HepG2 (cell line): ENCODE data around the gene NAALADL1. TPM values are rescaled to one million over a fixed set of nuclear protein-coding genes. Genes with fewer than 3 reads are reported as not detected.

Experiments
- ATAC-seq: fragments of 200-7000 bp; cut with Tn5 transposase; 3 replicates; pipeline ENCODE4 v1.9.1; 2020; ENCODE audit warnings: mild to moderate bottlenecking, moderate library complexity
- BruUV-seq: library from RNA; stranded (reverse); fragments of 400-500 nt; replicated peaks from 2 replicates; lab custom pipeline; 2021; lab: Mats Ljungman, UMichigan
- CTCF ChIA-PET: fragments of 300-600 bp; formaldehyde crosslinking; extraction: SDS; loops from one replicate; lab custom pipeline; 2021; ENCODE audit warnings: low total read pairs, inconsistent platforms, low intra/inter-chr PET ratio; lab: Yijun Ruan, JAX
- POLR2A ChIA-PET: fragments of 350-600 bp; sonication (Branson Sonifier 250); formaldehyde crosslinking; loops from one replicate; lab custom pipeline; 2020; ENCODE audit warnings: antibody characterized with exemption, inconsistent platforms; lab: Yijun Ruan, JAX
- DNase-seq: peaks from one replicate; pipeline ENCODE4 v3.0.0-alpha.2; 2015; ENCODE audit warnings: low spot score
- FAIRE-seq: peaks from 3 replicates; lab custom pipeline; 2011; peaks lifted over from hg19 to GRCh38; lab: Jason Lieb, UNC
- H2AFZ ChIP-seq: one replicate; pipeline ENCODE4 v1.6.1; 2011; ENCODE audit warnings: low read length, inconsistent platforms
- H3K27ac ChIP-seq: fragments of 300-600 bp; 3 replicates; pipeline ENCODE4 v1.8.0; 2011; ENCODE audit warnings: mixed run types, mild to moderate bottlenecking, mixed read lengths, low read length, inconsistent platforms; ENCODE audit not compliant: insufficient read depth; ENCODE audit errors: extremely low read length
- H3K27me3 ChIP-seq, 2 experiments: fragments of 200-600 bp in 1 of 2; 2 replicates in 1 of 2; 3 replicates in 1 of 2; pipeline versions ENCODE4 v1.6.0 to v1.8.0; 2011; ENCODE audit warnings: low read length in 2 of 2, mild to moderate bottlenecking in 2 of 2, moderate library complexity in 2 of 2, inconsistent platforms in 1 of 2; ENCODE audit not compliant: insufficient read depth in 2 of 2, control insufficient read depth in 1 of 2
- H3K36me3 ChIP-seq, 2 experiments: fragments of 200-600 bp in 1 of 2; replicated peaks in 1 of 2; 2 replicates in 1 of 2; 3 replicates in 1 of 2; pipeline versions ENCODE4 v1.5.1 to v1.8.0; 2011; ENCODE audit warnings: low read length in 2 of 2, inconsistent platforms in 1 of 2; ENCODE audit not compliant: insufficient read depth in 2 of 2, control insufficient read depth in 1 of 2
- H3K4me1 ChIP-seq: 2 replicates; pipeline ENCODE4 v1.5.1; 2012; ENCODE audit warnings: low read length, inconsistent platforms; ENCODE audit not compliant: insufficient read depth
- H3K4me2 ChIP-seq: 2 replicates; pipeline ENCODE4 v1.6.0; 2011; ENCODE audit warnings: low read depth, low read length, inconsistent platforms
- H3K4me3 ChIP-seq, 3 experiments: fragments of 200-600 bp in 1 of 3; sonication (generic), shearing (Covaris generic) in 1 of 3; replicated peaks in 1 of 3; 2 replicates each; pipeline ENCODE4 v1.5.1; 2011 to 2016; ENCODE audit warnings: low read length in 3 of 3, inconsistent platforms in 2 of 3, low read depth in 2 of 3, mild to moderate bottlenecking in 2 of 3, control low read depth in 1 of 3, mixed read lengths in 1 of 3; ENCODE audit not compliant: insufficient read depth in 1 of 3
- H3K79me2 ChIP-seq: one replicate; pipeline ENCODE4 v1.6.1; 2011; ENCODE audit warnings: low read length, inconsistent platforms; ENCODE audit not compliant: insufficient read depth
- H3K9ac ChIP-seq: 2 replicates; pipeline ENCODE4 v1.6.0; 2011; ENCODE audit warnings: mild to moderate bottlenecking, low read depth, low read length, inconsistent platforms; ENCODE audit not compliant: insufficient read depth
- H3K9me3 ChIP-seq: 2 replicates; pipeline ENCODE4 v1.5.1; 2012; ENCODE audit warnings: mild to moderate bottlenecking, low read length
- H4K20me1 ChIP-seq: 2 replicates; pipeline ENCODE4 v1.6.0; 2011; ENCODE audit warnings: inconsistent platforms, mild to moderate bottlenecking, low read length, moderate library complexity; ENCODE audit not compliant: insufficient read depth
- EZH2 ChIP-seq: conservative IDR thresholded peaks from 2 replicates; pipeline ENCODE4 v1.6.1; 2012; ENCODE audit warnings: mild to moderate bottlenecking, low read depth, low read length, moderate library complexity
- HMGA1 ChIP-seq: sonication (generic); formaldehyde crosslinking; conservative IDR thresholded peaks from 2 replicates; pipeline ENCODE4 v1.4.0; 2020; ENCODE audit warnings: missing genetic modification reagents
- HNRNPK ChIP-seq: fragments of 200-400 bp; formaldehyde crosslinking; IDR thresholded peaks from 2 replicates; pipeline ENCODE4 v1.6.1; 2018; ENCODE audit warnings: low read length, low read depth, moderate library complexity, mild to moderate bottlenecking; ENCODE audit not compliant: poor library complexity, severe bottlenecking
- KMT2B ChIP-seq: IDR thresholded peaks from 2 replicates; pipeline ENCODE4 v1.6.1; 2016; ENCODE audit warnings: missing genetic modification reagents, missing compliant biosample characterization
- TCF12 ChIP-seq, 2 experiments: fragments of 450-650 bp in 1 of 2; sonication (generic) in 1 of 2; formaldehyde crosslinking in 1 of 2; IDR thresholded peaks; 2 replicates each; pipeline versions ENCODE4 v1.6.1 to v1.8.0; 2017 to 2022; ENCODE audit warnings: antibody characterized with exemption in 1 of 2, mild to moderate bottlenecking in 1 of 2, missing genetic modification reagents in 1 of 2, moderate library complexity in 1 of 2
- ZNF318 ChIP-seq: sonication (generic); formaldehyde crosslinking; IDR thresholded peaks from 2 replicates; pipeline ENCODE4 v1.4.0; 2020; ENCODE audit warnings: mild to moderate bottlenecking, missing genetic modification reagents
- ZNF776 ChIP-seq: sonication (generic); formaldehyde crosslinking; IDR thresholded peaks from 2 replicates; pipeline ENCODE4 v1.4.0; 2020; ENCODE audit warnings: mild to moderate bottlenecking, missing genetic modification reagents
- WGBS: methylation state at CpG from one replicate; pipeline ENCODE4 v1.1.6; 2017; ENCODE audit warnings: low lambda C conversion rate; 5-methylcytosine and 5-hydroxymethylcytosine counted together
- in situ Hi-C: cut with HindIII; loops from 2 replicates; pipeline ENCODE4 v1.10.0; 2017; ENCODE audit warnings: low pct_unique_long_range_greater_than_20kb; ENCODE audit not compliant: extremely low pct_ligation_motif_present
- intact Hi-C: fragments of 100-400 bp; cut with micrococcal nuclease; formaldehyde crosslinking; loops from one replicate; pipeline ENCODE4 v1.10.0; 2022; ENCODE audit not compliant: unreplicated experiment
- polyA plus RNA-seq, 8 experiments: library from polyadenylated mRNA; depleted of rRNA in 3 of 8; stranded (reverse) in 7 of 8; unstranded in 1 of 8; fragments of >200 nt; fragmentation: Illumina TruSeq in 4 of 8; extraction: Trizol in 4 of 8; gene quantifications; 2 replicates each; pipeline versions ENCODE4 v1.2.1 to v1.2.3, GENCODE V29; 2011 to 2016; ENCODE audit warnings: low read depth in 4 of 8, missing spikeins in 1 of 8, mixed read lengths in 1 of 8; ENCODE audit not compliant: insufficient read depth in 1 of 8
- total RNA-seq, 5 experiments: library from RNA; depleted of rRNA; stranded (reverse); fragments of >200 nt; fragmentation: Illumina TruSeq; extraction: Trizol; gene quantifications; 2 replicates each; pipeline ENCODE4 v1.2.3, GENCODE V29; 2016; ENCODE audit warnings: low read depth in 1 of 5

NAALADL1 gene
- total and polyA plus RNA-seq, 2 of the 13 experiments (the other 11 are each of a cell fraction or from before 2014, with no cell fraction given), result 9.3 to 33.9 TPM

DNA sequence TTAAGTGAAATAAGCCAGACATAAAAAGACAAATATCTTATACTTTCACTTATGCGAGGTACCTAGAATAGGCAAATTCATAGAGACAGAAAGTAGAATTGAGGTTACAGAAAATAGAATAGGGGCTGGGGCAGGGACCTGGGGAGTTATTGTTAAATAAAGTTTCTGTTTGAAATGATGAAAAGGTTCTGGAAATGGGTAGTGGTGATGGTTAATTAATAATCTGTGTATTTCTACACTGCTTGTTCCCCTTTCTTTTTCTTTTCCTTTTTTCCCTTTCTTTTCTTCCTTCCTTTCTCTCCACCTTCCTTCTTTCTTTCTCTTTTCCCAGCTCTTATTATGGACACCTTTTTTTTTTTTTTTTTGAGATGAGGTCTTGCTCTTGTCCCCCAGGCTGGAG, 2.8 kb downstream of the NAALADL1 start:
- no peak overlapping the region for H3K27ac ChIP-seq
- ChIA-PET POLR2A (interaction anchor here (4.1 kb wide), 1 partner anchor 14 kb away, joined by 39 read pairs; the partner anchor contains the start of gene SAC3D1), CTCF (no interaction called here)
- H4K20me1 ChIP-seq, result no peaks in the 10 kb centered on the region
- H3K79me2 ChIP-seq, result no peaks in the 10 kb centered on the region
- no peak overlapping the region for H3K4me3 ChIP-seq
- H3K27me3 ChIP-seq, result no peaks in the 10 kb centered on the region
- H3K4me2 ChIP-seq, result no peak overlapping the region
- DNase-seq (no peak), FAIRE-seq (no peak), ATAC-seq (no peak)
- intact Hi-C loops (no loop called here), in situ Hi-C loops (no loop called here)
- H3K9ac ChIP-seq, result no peak overlapping the region
- H3K9me3 ChIP-seq, result no peaks in the 10 kb centered on the region
- TF ChIP-seq KMT2B (CRISPR knock-in tag) (no peak), ZNF318 (CRISPR knock-in tag) (no peak), HNRNPK (peak; percentile 25), EZH2 (no peak), TCF12 (IDR thresholded peaks at IDR 0.05) (no peak), TCF12 (CRISPR knock-in tag; IDR thresholded peaks at IDR 0.05) (no peak), HMGA1 (CRISPR knock-in tag) (no peak), ZNF776 (CRISPR knock-in tag) (no peak)
- no TSS peak for BruUV-seq
- H3K4me1 ChIP-seq, result peaks cover 51% of the 10 kb centered on the region
- no peaks in the 10 kb centered on the region for H3K36me3 ChIP-seq
- H2AFZ ChIP-seq, result no peak overlapping the region
- WGBS, result 95% methylated on average over 1 of the region's 1 CpG
